Fibroblast of skin of scalp (primary cell): ENCODE results near the gene LRMDA.

Experiments used
- DNase-seq: peaks from one replicate; pipeline ENCODE4 v3.0.0-alpha.2; 2013

The LRMDA gene

DNA sequence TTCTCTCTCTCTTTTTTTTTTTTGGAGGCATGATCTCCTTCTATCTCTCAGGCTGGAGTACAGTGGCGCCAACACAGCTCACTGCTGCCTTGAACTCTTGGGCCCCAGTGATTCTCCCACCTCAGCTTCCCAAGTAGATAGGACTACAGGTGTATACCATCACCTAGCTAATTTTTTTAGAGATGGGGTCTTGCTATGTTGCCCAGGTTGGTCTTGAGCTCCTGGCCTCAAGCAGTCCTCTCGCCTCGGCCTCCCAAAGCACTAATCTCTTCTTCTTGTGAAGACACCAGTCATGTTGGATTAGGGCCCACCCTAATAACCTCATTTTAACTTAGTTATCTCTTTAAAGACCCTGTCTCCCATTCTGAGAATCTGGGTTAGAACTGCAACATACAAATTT lies 45.6 kb downstream of the LRMDA start:
- no peak for DNase-seq

- DNase-seq: no peak
These were observed 46.3 kb downstream of the LRMDA start for GRCh38 chr10:75477680-75478079.

- no peak for DNase-seq
These were observed 49.0 kb downstream of the LRMDA start for GRCh38 chr10:75480374-75480773.

- DNase-seq: no peak
These were observed 51.8 kb downstream of the LRMDA start for GRCh38 chr10:75483188-75483587.

DNA sequence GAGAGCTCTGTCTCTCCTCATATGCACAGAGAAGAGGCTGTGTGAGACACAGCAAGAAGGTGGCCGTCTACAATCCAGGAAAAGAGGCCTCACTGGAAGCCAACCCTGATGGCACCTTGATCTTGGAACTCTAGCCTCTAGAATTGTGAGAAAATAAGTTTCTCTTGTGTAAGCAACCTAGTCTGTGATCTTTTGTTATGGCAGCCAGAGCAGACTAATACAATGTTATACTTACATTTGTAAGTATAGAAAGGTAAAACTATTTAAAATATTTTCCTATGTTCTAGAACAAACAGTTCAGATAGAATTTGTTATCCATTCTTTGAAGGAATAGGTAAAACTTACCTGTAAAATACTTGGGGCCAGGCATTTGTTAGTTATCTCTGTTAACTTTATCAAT lies 53.3 kb downstream of the LRMDA start:
- DNase-seq: no peak

- DNase-seq: no peak
These were observed 55.2 kb downstream of the LRMDA start for GRCh38 chr10:75486591-75486990.

DNA sequence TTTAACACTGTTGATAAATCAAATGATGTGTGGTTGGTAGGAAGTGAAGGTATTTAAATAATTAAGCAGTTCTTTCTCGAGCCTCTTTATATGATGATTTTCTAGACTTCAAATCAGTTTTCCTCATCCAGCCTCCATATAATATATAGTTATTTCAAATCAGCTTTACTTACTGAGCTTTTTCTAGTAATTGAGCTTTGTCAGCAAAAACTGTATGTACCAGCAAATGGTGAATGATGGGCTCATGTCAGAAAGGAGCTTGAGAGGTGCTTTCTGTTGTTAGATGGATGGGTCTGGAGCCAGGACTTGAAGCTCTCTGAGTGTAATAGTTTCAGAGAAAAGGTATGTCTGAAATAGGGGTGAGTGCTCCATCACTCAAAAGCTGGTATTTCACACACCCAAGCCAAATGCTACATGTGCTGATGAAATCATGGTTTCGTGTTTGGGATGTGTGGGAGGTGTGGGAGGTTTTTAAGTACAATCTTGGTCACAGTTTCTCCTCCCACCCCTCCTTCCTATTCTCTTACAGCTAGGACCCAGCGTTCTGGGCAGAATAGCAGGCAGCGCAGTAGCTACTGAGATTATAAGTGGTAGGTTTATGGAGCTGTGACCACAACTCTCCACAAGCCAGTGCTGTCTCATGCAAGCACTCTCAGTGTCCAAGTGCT lies 55.8 kb downstream of the LRMDA start:
- DNase-seq: no peak

- no peak for DNase-seq
These were observed 56.3 kb downstream of the LRMDA start for GRCh38 chr10:75487755-75488125.

DNA sequence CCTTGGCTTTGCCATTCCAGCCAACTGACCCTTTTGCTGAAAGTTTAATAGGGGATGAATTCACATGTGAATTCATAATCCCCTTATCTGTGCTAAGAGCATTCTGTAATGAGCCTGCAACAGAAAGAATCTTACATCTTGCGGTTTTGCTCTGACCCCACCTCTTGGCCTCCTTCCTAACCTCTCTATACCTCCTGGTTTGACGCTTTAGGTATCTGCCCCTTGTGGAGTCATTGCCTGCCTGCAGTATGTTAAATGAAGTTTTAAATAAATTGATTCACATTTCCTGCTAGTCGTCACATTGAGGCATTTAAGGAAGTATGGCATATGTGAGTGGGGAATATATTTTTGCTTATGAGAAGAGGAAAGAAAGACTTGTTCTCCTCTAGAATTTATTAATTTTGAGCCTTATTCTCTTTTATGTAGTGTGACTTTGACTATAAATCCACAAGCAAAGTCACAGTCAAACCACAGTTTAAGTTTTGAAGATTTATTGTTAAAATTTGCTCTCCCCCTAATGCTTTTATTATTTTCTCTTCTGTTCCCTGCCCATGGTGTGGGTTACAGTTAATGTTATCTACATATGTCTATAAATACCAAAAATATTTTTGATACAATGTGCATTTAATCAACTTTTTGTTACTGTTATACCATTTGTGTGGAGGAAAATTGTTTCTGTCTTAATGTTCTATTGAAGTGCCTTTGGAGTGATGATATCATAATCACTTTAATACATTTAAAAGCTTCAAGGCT lies 60.9 kb downstream of the LRMDA start:
- DNase-seq: peak; percentile 57

DNA sequence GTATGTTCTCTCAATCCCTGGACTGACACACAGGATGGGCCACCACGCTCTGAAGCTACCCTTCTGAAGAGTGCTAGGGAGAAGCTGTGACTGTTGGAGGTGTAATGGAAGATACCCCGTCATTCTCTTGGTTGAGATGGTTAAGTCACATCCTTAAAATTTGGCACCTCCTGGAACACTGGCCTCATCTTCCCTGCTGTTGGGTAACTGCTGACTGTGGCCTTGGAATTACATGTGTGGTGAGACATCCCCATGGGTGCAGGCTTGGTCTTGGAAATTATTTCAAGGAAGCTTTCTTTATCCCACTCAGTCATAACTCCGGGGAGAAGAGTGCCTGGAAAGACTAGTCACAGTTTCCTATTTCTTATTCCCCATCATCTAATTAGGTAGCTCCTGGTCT lies 62.0 kb downstream of the LRMDA start:
- DNase-seq: peak; percentile 75

GRCh38 chr10:75495434-75496190 lies 64.2 kb downstream of the LRMDA start:
- DNase-seq: no peak

GRCh38 chr10:75496191-75496567 lies 64.8 kb downstream of the LRMDA start:
- no peak for DNase-seq

DNA sequence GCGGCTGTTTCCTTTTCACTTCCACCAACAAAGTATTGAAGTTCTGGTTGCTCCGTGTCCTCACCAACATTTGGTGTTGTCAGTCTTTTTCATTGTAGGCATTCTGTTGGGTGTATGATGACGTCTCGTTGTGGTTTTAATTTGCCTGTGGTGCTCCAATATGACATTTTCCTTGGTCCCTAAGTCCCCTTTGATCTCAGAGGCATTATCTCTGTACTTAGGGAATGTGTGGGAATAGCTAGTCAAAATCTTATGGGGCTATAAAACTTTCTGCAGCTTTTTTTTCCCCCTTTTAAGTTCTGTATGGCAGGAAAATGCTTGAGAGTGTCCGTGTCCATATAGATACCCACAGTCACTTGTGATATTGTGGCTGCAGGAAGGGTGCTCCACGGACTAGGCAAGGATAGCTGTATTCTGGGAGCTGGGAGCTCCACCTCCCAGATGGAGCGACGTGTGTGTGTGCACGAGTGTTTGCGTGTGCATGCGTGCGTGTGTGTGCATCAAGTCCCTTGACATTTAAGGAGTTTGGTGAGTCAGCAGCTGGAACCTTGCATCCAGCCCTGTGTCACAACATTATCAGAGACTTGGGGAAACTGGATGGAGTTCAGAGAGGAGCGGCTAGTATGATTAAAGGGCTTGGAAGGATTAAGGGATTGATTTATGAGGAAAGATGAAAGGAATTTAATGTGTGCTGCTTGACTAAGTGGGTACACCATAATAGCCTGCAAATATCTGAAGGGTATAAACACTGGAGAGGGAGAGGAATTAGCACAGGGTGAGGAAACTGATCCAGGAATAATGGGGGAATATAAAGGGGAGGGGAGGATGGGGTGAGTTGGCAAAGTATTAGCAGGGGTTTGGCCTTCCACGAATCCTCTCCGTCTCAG lies 66.8 kb downstream of the LRMDA start:
- DNase-seq: peak; percentile 82

GRCh38 chr10:75498884-75499350 lies 67.5 kb downstream of the LRMDA start:
- DNase-seq: no peak

- DNase-seq: no peak
These were observed 68.2 kb downstream of the LRMDA start for GRCh38 chr10:75499556-75500160.

GRCh38 chr10:75502389-75502788 lies 71.0 kb downstream of the LRMDA start:
- DNase-seq: no peak

DNA sequence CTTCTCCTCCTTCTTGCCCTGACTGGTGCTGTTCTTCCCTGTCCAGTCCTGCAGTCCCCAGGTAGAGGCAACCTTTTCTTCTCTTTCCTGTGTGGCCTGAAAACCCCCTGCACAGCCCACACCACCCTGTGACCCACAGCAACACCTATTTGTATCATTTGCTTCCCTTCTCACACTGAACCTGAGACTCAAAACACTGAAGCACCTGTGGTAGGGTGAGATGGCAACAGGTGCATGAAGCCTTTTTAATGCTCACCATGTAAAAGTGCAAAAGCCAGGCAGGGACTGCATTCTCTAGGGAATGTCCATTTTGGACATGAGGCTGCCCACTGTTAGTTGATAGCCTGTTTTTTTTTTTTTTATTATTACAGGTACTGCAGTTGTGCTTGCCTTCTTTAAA lies 71.4 kb downstream of the LRMDA start:
- DNase-seq: no peak

- no peak for DNase-seq
These were observed 73.9 kb downstream of the LRMDA start for GRCh38 chr10:75505293-75505692.

- DNase-seq: no peak
These were observed 74.5 kb downstream of the LRMDA start for GRCh38 chr10:75505840-75506506.

DNA sequence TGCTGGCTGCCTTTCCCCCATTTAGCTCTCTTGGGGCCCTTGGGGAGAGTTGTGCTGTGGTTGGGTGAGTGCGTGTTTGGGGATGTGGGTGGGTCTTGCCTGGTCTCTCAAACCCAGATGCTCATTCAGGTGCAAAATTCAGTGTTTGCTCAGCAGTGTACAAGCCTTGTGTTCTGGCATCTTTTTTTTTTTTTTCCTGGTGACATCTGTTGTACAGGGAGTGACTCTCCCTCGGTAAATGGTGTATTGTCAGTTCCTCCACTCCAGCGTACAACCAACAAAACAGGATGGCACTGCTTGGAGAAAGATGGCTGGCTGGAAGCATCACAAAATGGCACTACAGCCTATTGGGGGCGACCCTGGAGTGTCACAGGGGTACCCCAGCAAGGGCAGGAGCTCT lies 75.5 kb downstream of the LRMDA start:
- DNase-seq: no peak

GRCh38 chr10:75507469-75507868 lies 76.0 kb downstream of the LRMDA start:
- no peak for DNase-seq
